GM19238 (cell line): Measurements from ENCODE around the gene SNCAIP.

Experiments
- DNase-seq: peaks from one replicate; pipeline ENCODE4 v3.0.0; 2011; ENCODE audit warnings: low spot score; ENCODE audit not compliant: insufficient read length

The SNCAIP gene

DNA sequence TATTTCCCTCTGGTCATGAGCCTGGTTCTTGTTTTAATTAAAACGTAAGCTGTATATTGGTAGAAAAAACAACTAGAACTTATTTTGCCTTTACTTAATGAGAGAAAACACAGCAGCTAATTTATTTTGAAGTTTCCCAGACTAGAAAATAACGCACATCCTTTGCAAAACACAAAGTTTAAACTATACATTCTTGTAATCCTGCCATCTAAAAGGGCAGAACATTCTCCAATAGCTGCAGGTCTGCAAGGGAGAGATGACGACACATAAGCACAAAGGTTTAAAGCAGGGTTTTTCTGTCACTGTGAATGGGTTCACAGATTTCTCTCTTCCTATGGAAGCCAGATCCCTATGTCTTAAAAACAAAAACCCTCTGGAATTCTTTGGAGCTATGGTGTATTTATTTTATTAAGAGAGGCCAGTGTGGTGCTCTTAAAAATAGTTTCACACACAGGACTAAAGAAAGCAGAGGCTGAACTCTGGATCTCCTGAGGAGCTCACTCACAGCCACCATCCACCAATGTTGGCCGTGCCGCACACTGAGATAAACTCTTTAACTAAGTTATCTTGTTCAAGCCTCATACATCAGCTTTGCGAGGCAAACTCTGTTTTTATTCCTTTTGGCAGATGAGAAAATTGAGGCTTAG, 82.4 kb downstream of the SNCAIP start:
- DNase-seq, result no peak

DNA sequence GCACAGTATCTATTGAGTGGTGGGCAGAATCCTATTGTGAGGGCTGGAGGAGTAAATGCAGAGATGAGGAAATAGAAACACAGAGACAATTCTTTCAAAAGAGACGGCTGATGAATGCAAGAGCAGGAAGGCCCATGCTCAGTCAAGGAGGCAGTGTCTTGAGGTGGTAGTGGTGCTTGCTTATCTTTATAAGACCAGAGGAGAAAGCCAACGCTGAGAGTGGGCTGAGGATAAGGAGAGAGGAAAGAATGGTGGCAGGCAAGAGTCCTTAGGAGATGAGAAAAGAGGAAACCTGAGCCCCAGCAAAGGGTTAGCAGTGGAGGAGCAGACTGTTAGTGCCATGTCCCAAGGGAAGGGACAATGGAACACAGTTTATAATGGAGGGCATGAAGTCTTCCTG, 86.0 kb downstream of the SNCAIP start:
- no peak for DNase-seq

DNA sequence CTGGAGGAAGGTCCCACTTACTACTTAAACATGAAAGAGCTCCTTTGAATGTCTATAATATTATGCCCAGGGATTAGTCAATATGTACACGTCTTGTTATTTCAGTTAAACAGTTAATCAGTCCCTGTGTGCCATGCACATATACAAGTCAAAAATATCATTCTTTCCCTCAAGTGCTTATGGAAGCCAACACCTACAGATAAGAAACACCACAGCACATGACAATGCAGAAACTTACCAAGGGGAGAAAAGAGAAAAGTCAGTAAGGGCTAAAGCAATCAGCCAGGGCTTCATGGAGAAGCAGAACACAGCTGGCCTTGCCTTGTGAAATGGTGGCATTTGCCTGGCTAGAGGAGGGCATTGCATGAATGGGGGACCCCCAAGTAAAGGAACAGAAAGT, 88.3 kb downstream of the SNCAIP start:
- no peak for DNase-seq

DNA sequence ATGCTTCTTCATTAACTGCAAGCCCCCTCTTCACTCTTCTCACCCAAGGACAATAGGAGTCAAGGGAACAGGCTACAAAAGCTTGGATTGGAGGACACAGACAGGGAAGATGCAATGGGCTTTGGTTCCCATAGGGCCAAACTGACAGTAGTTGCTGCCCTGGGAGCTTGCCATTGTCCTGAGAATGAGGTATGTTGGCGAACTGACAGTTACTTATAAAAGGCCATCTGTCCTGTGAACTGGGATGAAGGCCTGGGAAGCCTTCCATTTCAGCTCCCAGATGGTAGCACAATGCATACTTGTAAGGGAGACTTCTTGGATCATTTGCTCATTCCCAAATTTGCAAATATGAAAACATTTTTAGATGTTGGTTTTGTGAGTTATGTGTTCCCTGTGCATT, 88.9 kb downstream of the SNCAIP start:
- no peak for DNase-seq

DNA sequence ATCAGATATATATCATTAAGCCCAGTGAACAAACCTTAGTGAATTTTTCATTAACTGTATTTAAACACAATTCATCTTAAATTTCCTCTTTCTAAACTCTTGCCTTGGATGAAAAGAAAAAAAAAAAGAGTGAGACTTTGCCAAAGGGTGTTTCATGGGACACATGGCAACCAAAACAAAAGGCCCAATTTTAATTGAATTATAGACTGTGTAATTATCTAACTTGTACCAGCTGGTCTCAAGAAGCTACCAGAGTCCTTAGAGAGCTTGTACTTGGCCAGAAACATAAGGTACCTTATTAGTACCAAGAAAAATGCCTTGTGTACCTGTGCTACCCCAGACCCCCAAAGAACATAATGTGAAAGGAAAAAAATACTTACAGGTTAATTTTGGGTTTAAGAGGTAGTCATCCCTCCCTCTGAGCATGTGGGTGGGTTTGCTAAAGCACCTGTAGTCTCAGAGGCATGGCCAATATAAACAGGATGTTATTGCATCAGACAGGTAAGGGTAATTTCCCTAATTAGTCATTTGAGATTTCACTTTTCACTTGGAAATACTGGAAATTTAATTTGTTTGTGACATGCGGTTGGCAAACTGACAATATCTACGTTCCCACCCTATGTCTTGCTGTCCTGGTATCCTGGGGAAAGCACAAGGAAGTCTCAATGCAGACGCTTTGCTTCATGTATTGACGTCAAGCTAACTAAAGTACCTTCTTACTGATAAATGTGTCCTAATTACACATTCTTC, 90.1 kb downstream of the SNCAIP start:
- DNase-seq, result no peak

DNA sequence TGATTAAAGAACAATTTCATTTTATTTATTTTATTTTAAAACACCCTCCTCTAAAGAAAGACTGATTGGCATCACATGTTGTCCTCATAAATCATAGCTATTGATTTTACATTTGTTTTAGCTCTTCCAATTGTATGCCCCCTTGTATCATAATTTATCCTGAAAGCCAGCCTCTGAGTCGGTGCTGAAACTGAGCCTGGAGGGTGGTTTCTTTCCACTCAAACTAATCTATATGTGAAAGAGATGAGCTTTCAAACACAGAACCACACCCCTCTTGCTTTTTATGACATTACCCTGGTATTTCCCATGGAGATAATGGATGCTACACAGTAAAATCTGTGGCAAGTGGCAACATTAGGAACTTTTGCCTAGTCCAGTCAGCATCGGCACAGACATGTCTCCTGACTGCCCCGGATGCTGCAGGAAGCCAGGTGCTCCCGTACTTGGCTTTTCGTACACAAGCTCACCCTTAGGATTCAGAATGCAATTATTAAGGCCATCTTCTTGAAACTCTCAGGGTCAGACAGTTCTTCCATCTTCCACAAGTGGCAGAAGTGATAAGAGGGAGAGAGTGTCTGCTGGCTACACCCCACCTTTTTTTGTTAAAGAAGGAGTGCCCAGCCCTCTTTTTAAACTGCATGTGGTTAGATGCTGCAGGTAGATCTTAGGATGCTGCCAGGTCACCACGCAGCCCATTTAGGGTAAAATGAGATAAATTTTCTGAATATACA, 91.1 kb downstream of the SNCAIP start:
- no peak for DNase-seq

DNA sequence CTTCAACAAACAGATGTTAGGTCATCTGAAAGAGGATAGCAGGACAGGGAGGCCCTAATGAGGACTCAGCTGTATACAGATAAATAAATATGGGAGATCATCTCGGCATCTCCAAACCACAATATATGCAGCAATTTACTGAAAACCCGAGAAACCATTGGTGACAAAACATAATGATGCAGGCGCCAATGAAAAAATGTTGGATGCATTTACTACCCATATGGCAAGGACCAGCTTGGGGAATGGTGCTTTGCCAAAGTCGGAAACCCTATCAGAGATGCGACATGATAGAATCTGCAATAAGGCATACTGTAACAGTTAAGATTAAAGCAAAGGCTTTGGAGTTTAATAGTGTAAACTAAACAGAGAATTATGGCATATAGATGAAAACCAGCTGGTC, 92.0 kb downstream of the SNCAIP start:
- no peak for DNase-seq

DNA sequence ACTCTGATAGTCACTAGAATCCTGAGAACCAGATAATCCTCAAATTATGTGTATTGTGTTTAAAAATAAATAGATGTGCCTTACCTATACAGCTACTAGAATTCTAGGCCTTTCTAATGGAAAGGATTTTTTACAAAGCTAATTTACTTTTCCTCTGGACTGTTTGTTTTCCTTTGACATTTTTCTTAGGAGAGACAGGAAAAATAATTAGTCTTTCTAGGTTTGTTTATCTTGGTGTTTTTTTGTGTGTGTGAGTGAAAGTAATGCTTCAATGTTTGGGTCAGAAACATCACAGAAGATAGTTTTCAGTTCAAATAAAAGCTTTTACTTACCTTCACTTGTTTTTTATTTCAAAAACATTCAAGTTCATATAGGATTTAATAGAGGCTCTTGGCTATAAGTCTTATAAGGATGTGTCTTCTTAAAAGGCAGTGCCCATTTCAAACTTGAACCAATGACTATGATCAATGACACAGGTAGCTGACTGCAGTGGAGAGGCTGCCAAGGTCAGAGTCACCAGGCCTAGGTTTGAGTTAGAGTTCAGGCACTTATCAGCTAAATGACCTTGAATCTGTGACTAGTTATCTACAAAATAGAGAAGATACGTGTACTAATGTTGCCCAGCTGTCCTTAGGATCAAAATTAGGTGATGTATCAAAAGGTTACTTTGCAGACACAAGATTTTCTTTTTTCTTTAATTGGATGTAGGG, 92.8 kb downstream of the SNCAIP start:
- no peak for DNase-seq

DNA sequence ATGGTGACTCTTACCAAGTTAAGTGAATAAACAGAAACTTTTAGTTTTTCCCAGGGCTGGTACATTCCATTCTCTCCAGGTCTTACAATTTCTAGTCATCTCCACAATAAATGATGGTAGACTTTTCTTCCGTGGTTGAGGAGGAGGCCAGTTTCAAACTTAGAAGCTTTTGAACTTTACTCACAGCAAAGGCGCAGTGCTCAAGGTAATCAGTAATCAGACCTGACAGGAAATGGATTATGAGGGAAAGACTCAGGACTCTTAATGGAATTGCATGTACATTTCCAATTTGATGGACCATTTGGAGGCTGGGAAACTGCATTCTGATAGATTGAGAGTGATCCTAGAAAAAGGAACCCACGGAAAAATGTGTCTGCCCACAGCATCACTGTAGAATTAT, 93.7 kb downstream of the SNCAIP start:
- no peak for DNase-seq

DNA sequence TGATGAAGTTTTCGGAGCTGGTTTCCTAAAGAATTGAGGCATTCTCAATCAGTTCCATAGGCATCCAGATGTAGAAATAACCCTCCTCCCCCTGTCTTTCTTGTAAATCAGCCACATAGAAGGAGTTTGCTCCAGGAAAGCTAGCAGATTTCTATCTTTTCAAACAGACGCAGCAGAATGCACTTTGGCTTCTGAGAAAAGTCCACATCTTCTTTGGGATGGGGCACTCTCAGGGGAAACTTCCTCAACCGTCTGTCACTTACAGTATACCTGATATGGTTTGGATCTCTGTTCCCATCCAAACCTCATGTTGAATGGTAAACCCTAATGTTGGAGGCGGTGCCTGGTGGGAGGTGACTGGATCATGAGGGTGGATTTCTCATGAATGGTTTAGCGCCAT, 94.1 kb downstream of the SNCAIP start:
- no peak for DNase-seq

DNA sequence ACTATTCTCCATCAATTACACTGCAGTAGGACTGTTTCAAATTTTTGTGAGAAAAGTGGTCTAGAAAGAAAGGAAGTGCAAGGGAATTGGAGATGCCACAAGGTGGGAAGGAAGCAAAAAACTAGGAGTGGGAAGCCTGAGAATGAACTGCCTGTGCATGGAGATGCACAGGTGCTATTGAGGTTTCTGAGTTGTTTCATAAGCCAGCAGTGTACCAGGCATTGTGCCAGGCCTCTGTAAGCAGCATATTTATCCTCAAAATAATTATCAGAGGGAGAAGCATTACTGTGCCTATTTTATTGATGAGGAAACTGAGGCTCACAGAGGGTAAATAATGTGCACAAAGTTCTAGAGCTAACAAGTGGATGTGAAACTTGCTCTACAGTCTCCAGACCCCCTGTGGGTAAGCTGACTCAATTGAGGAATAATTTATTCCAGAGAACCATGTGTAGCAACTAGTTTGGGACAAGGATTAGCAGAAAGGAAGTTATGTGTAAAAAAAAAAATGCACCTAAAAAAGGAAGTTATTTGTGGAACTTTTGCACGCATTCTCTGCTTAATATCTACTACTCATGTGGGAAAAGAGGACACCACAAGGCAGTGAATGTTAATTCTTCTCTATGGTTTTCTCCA, 96.7 kb downstream of the SNCAIP start:
- no peak for DNase-seq

DNA sequence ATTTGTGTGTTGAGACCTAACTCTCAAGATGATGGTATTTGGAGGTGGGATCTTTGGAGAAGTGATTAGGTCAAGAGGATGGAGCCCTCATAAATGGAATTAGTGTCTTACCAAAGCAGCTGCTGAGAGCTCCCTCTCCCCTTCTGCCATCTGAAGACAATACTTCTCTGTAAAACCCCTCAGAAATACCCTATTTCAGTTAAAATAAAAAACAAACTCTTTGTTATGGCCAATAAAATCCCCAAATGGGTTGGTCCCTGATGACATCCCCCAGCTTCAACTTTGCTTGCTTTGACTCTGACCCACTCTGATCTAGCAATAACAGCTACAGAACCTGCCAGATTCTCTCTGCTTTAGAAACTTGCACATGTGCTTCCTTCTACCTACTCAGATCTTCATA, 100.9 kb downstream of the SNCAIP start:
- no peak for DNase-seq

DNA sequence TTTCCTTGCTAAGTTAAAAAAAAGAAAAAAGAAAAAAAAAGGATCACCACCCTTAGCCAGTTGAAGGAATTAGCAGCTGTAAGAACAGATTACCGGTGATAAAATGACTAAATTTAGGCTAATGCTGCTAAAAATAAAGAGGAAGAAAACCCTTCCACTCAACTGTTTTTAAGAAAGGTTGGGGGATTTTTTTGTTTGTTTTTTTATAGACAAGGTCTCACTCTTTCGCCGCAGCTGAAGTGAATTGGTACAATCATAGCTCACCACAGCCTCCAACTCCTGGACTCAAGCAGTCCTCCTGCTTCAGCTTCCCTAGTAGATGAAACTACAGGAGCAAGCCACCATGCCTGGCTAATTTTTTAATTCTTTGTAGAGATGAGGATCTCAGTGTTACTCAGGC, 101.7 kb downstream of the SNCAIP start:
- no peak for DNase-seq

DNA sequence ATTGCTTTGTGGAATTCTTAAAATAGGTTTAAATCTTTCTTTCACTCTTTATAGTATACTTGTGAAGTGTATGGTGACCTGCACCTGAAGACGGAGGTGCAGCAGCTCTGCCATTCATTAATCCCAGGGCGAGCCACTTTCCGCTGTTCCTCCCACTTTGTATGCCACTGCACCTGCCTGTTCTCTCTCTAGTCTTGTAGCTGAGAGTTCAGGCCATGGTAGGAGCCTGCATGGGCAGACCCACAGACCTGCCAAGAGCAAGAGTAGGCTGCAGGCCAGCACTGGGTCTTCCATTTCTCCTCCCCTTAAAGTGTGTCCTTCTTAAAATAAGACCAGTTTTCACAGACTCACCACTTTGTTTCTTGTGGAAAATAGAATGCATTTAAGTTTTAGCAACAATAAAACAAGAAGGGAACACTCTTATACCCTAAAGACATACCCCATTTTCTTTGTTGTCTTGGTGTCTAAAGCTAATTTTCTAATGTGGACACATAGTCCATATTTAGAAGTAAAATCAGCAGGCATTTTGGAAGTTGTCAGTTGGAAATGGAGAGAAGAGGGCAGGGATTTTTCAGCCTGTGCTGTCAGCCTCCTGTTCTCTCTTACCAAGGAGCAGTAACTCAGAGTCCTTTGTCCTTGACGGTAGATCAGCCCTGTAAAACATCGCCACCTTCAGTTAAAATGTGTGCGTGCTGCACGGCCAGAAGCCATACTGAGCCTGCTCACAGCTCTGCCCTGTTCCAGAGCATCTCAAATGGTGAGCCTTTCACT, 103.2 kb downstream of the SNCAIP start:
- DNase-seq, result peak; percentile 12

DNA sequence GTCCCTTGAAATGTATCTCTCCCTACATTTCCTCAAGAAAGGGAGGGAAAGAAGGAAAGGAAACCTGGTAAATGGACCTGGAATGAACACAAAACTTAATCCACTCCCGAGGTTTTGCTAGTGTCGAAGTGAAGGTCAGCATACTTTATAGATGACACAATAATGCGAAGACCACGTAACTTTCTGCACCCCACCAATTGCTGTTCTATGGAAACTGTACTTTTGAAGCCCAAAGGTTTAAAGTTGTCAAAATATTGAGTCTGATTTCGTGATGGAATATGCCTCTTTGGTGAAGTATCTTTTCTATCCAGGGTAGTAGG, 103.7 kb downstream of the SNCAIP start:
- DNase-seq, result no peak

DNA sequence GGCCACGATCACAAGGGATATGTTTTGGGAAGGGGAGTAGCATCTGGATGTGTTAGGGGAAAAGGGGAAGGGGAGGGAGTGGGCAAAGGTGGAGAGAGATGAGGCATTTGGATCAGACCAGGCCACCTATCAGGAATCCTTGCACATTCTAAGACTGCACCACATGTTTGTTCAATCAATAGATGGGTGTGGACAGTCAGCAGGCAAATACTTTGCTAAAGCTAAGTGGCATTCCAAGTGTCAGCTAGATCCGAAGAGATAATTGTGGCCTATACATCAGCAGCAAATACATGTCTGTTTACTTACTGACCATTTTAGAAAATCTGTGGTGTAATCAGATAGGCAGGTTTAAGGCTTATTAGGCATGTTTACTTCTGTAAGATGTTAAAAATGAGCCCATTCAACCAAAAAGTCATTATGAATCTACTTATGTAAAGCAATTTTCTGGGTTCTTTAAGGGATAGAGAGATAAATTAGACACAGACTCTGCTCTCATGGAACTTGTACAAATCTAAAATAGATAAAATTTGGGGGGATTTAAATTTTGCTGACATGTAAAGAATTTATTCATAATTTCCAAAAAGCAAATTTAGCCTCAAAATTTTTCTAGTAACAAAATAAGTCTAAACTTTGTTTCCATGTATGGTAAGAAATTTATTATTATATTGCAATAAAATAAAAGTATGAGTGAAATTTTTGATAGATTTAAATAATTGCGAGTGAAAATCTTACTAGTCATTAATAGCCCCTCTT, 107.3 kb downstream of the SNCAIP start:
- DNase-seq, result no peak

DNA sequence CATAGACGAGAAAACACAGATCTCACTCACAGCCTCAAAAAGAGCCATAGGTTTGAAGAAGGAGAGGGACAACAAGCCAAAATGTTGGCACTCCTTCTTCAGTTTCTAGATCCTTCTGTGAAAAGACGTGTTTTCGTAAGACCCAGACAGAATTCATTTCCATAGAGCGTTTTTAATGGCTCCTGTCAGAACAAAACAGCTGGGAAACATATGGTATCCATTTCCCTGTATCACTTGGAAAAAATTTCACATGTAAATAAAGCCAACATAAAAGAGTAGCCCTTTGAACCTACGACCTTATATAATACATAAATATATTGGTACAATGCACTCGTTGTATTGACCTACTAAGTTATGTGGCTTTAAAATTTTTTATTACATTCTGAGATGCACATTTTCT, 108.1 kb downstream of the SNCAIP start:
- DNase-seq, result no peak

DNA sequence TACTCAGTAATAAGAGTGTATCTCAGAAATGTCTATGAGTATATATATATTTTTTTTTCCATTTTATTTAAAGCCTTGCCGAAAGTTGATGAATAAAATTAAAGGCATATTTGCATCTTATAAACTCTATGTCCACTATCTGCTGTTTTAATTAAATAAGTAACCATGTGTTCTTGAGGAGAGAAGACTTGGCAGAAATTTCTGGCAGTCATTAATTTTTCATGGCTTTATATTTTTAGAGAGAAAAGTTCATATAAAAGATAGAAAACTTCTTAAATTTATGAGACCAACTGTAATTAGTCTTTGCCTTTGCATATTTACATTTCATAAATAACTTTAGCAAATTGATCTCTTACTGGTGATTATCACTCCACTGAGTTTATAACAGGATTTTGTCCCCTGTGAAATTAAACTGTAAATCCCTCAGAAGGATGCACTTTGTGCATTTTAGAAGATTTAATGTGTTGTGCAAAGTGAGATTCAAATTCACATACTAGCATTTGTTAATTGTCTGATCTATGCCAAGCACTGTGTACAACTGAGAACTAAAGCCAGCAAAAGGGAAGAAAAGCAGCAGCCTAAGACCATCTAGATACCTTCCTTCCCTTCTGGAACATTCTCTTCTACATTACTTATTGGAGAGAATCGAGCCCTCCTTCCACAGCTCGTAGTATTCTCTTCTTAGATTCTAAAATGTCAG, 108.7 kb downstream of the SNCAIP start:
- no peak for DNase-seq

DNA sequence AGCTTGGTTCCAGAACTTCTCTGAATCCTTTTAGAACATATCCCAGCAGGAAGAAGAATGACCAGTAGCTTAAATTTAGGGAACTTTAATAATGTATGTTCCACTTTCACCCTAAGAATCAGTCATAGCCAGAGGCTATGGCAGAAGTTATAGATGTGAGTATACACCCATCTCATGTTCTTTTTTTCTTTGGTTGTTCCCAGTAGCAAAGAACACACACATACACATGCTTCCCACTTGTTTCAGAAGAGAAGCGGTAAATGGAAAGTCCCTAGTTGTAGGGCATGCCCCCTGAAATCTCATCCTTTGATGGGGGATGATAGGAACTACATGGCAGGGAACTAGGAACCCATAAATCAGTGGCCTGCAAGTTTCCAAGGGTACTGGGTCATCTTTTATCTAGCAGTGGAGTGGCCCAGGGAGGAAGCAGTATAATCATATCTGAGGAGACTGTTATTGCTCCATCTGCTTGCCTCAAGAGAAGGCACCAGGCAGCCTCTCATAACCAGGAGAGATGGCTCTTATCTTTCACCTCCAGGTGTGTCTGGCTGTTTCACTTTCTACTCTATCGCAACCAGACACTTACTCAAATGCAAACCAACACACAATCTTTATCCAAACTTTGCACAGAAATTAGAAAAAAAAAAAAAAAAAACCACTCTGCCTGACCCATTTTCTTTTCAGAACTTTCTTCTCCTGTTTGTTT, 109.5 kb downstream of the SNCAIP start:
- peak; percentile 16 for DNase-seq
